GM18867 (cell line): ENCODE data around the gene CAMTA2.
"Not testable (repeated sequence)": the region's sequence is repeated elsewhere in the genome, so short reads cannot be mapped to it uniquely, and the experiment has no call there.

Experiments used
- ATAC-seq: cut with Tn5 transposase; IDR thresholded peaks from one replicate; pipeline ENCODE4 v1.9.1; 2021; ENCODE audit warnings: mild to moderate bottlenecking, moderate library complexity; ENCODE audit not compliant: unreplicated experiment

The CAMTA2 gene

GRCh38 chr17:4933646-4934045 lies 53.8 kb downstream of the CAMTA2 start:
- ATAC-seq = no peak

GRCh38 chr17:4932756-4933155 lies 54.7 kb downstream of the CAMTA2 start:
- no peak for ATAC-seq

GRCh38 chr17:4931963-4932362 lies 55.5 kb downstream of the CAMTA2 start, which contains the start of gene GP1BA:
GP1BA (plus strand) TSS chr17:4932277; CDS start chr17:4932605, 328 bp downstream.
- no peak for ATAC-seq

- ATAC-seq = no peak
Measured at GRCh38 chr17:4928881-4929280, 58.6 kb downstream of the CAMTA2 start.

- ATAC-seq = not testable (repeated sequence)
Measured at GRCh38 chr17:4926577-4927335, 60.7 kb downstream of the CAMTA2 start.

- no peak for ATAC-seq
Measured at GRCh38 chr17:4921320-4921719, 66.2 kb downstream of the CAMTA2 start.

- ATAC-seq = no peak
Measured at GRCh38 chr17:4920351-4921048, 67.0 kb downstream of the CAMTA2 start.

- ATAC-seq = no peak
Measured at GRCh38 chr17:4919511-4920047, 67.9 kb downstream of the CAMTA2 start.
